Hepatocyte (in vitro differentiated cells): ENCODE data around the gene ANGPTL1. TPM values are rescaled to one million over a fixed set of nuclear protein-coding genes. Genes with fewer than 3 reads are reported as not detected.

Source experiments
- DNase-seq: peaks from one replicate; pipeline ENCODE4 v3.0.0-alpha.2; 2016; ENCODE audit warnings: low spot score
- H2AFZ ChIP-seq: fragments of 200-600 bp; sonication (generic); 2 replicates; pipeline ENCODE4 v1.6.0; 2016; ENCODE audit warnings: antibody characterized with exemption, mild to moderate bottlenecking
- H3K27ac ChIP-seq: fragments of 200-600 bp; sonication (generic); 2 replicates; pipeline ENCODE4 v1.5.1; 2016; ENCODE audit warnings: mild to moderate bottlenecking
- H3K27me3 ChIP-seq: fragments of 200-600 bp; sonication (generic); 2 replicates; pipeline ENCODE4 v1.6.1; 2016
- H3K36me3 ChIP-seq: fragments of 200-600 bp; sonication (generic); replicated peaks from 2 replicates; pipeline ENCODE4 v1.5.1; 2016; ENCODE audit warnings: low read depth; ENCODE audit not compliant: insufficient read depth
- H3K4me1 ChIP-seq: fragments of 200-600 bp; sonication (generic); 2 replicates; pipeline ENCODE4 v1.5.1; 2016; ENCODE audit warnings: mild to moderate bottlenecking, moderate library complexity; ENCODE audit not compliant: insufficient read depth
- H3K4me2 ChIP-seq: fragments of 200-600 bp; sonication (generic); 2 replicates; pipeline ENCODE4 v1.6.0; 2016
- H3K4me3 ChIP-seq: fragments of 200-600 bp; sonication (generic); 2 replicates; pipeline ENCODE4 v1.5.1; 2016; ENCODE audit warnings: mild to moderate bottlenecking
- H3K79me2 ChIP-seq: fragments of 200-600 bp; sonication (generic); 2 replicates; pipeline ENCODE4 v1.6.0; 2017; ENCODE audit warnings: mild to moderate bottlenecking
- H3K9me2 ChIP-seq: fragments of 200-600 bp; sonication (generic); replicated peaks from 2 replicates; pipeline ENCODE4 v1.6.0; 2017; ENCODE audit warnings: mild to moderate bottlenecking; ENCODE audit not compliant: insufficient read depth
- H3K9me3 ChIP-seq: fragments of 200-600 bp; sonication (generic); 2 replicates; pipeline ENCODE4 v1.5.1; 2016; ENCODE audit warnings: low read depth, mild to moderate bottlenecking
- H4K20me1 ChIP-seq: fragments of 200-600 bp; sonication (generic); 2 replicates; pipeline ENCODE4 v1.6.0; 2016; ENCODE audit warnings: mild to moderate bottlenecking; ENCODE audit not compliant: insufficient read depth, poor library complexity, severe bottlenecking
- CTCF ChIP-seq: fragments of 200-600 bp; sonication (generic); IDR thresholded peaks from 2 replicates; pipeline ENCODE4 v1.5.1; 2016; ENCODE audit warnings: antibody characterized with exemption, mild to moderate bottlenecking; ENCODE audit not compliant: poor library complexity
- EZH2 ChIP-seq: fragments of 200-600 bp; sonication (generic); IDR thresholded peaks from 2 replicates; pipeline ENCODE4 v1.6.1; 2016; ENCODE audit warnings: antibody characterized with exemption, mild to moderate bottlenecking, borderline replicate concordance
- EZH2phosphoT487 ChIP-seq: fragments of 200-600 bp; sonication (generic); IDR thresholded peaks from one replicate; pipeline ENCODE4 v1.6.1; 2018; ENCODE audit warnings: antibody characterized with exemption, mild to moderate bottlenecking, low read depth, moderate library complexity; ENCODE audit not compliant: unreplicated experiment, severe bottlenecking
- WGBS: methylation state at CpG from one replicate; pipeline ENCODE4 v1.1.6; 2016; ENCODE audit warnings: low lambda C conversion rate; ENCODE audit errors: missing lambda C conversion rate; 5-methylcytosine and 5-hydroxymethylcytosine counted together
- polyA plus RNA-seq: library from polyadenylated mRNA; unstranded; fragments of >200 nt; fragmentation: Nextera tagmentation; extraction: Ambion mirVana; gene quantifications from 2 replicates; pipeline ENCODE4 v1.2.1, GENCODE V29; 2016
- total RNA-seq: library from RNA; depleted of rRNA; stranded (reverse); fragments of >200 nt; gene quantifications from 2 replicates; pipeline ENCODE4 v1.2.3, GENCODE V29; 2014

The ANGPTL1 gene
- total and polyA plus RNA-seq, 2 experiments from 2014 or later, result 34.3 to 63.6 TPM

- WGBS, result 92% methylated on average over 1 of the region's 1 CpG
Measured at GRCh38 chr1:178821134-178821866, 49.6 kb downstream of the ANGPTL1 start.

GRCh38 chr1:178819123-178819522 is 51.8 kb downstream of the ANGPTL1 start:
- Histone ChIP-seq H3K9me2 (no peaks in the 10 kb centered on the region), H3K4me1 (peaks cover 5% of the 10 kb centered on the region), H3K9me3 (no peaks in the 10 kb centered on the region), H2AFZ (no peak overlapping the region), H3K27me3 (no peaks in the 10 kb centered on the region), H3K4me2 (no peak overlapping the region), H3K36me3 (no peaks in the 10 kb centered on the region), H3K27ac (no peak overlapping the region), H4K20me1 (no peaks in the 10 kb centered on the region), H3K4me3 (no peak overlapping the region), H3K79me2 (no peaks in the 10 kb centered on the region)
- 79% methylated on average over 4 of the region's 4 CpGs for WGBS
- DNase-seq, result peak; percentile 13
- no peak for TF ChIP-seq EZH2
- no peak for TF ChIP-seq EZH2phosphoT487
- no peak for TF ChIP-seq CTCF

More at GRCh38 chr1:178821134-178821866, 49.6 kb downstream of the ANGPTL1 start:
- no peak for TF ChIP-seq CTCF
- TF ChIP-seq EZH2, result no peak
- no peak for TF ChIP-seq EZH2phosphoT487
- Histone ChIP-seq H3K27ac (no peak overlapping the region), H3K36me3 (no peaks in the 10 kb centered on the region), H4K20me1 (no peaks in the 10 kb centered on the region), H3K79me2 (no peaks in the 10 kb centered on the region), H3K4me3 (no peak overlapping the region), H3K9me3 (no peaks in the 10 kb centered on the region), H3K9me2 (no peaks in the 10 kb centered on the region), H2AFZ (no peak overlapping the region), H3K4me2 (no peak overlapping the region), H3K4me1 (peaks cover 5% of the 10 kb centered on the region), H3K27me3 (no peaks in the 10 kb centered on the region)
- no peak for DNase-seq

- Histone ChIP-seq H3K27me3 (no peaks in the 10 kb centered on the region), H3K36me3 (no peaks in the 10 kb centered on the region), H3K4me3 (no peak overlapping the region), H3K4me1 (peaks cover 5% of the 10 kb centered on the region), H3K9me3 (no peaks in the 10 kb centered on the region), H2AFZ (no peak overlapping the region), H3K27ac (no peak overlapping the region), H3K4me2 (no peak overlapping the region), H3K9me2 (no peaks in the 10 kb centered on the region), H4K20me1 (no peaks in the 10 kb centered on the region), H3K79me2 (no peaks in the 10 kb centered on the region)
- DNase-seq, result peak; percentile 3
- no peak for TF ChIP-seq CTCF
- no peak for TF ChIP-seq EZH2phosphoT487
- no peak for TF ChIP-seq EZH2
- 87% methylated on average over 2 of the region's 2 CpGs for WGBS
Measured at GRCh38 chr1:178818416-178818815, 52.5 kb downstream of the ANGPTL1 start.
